OCI-LY7 (cell line): Measurements from ENCODE around the gene MEGF6. TPM values are rescaled to one million over a fixed set of nuclear protein-coding genes. Genes with fewer than 3 reads are reported as not detected.

Experiments used
- BruUV-seq: library from RNA; stranded (reverse); fragments of 400-500 nt; replicated peaks from 2 replicates; lab custom pipeline; 2021; lab: Mats Ljungman, UMichigan
- CTCF ChIA-PET: fragments of 300-600 bp; sonication (Branson Sonifier 250); formaldehyde crosslinking; loops from one replicate; lab custom pipeline; 2022; ENCODE audit warnings: antibody characterized with exemption; ENCODE audit not compliant: unreplicated experiment; lab: Charles Lee
- POLR2A ChIA-PET: fragments of 300-600 bp; sonication (Branson Sonifier 250); formaldehyde crosslinking; loops from one replicate; lab custom pipeline; 2022; ENCODE audit warnings: antibody characterized with exemption; lab: Charles Lee
- DNase-seq: peaks from one replicate; pipeline ENCODE4 v3.0.0-alpha.2; 2015; ENCODE audit warnings: low spot score
- H2AFZ ChIP-seq: fragments of 200-600 bp; sonication (generic), shearing (Covaris generic); 2 replicates; pipeline ENCODE4 v1.6.1; 2014; ENCODE audit warnings: mild to moderate bottlenecking, antibody characterized with exemption, low read length, moderate library complexity
- H3K27ac ChIP-seq: fragments of 200-600 bp; sonication (generic); 2 replicates; pipeline ENCODE4 v1.5.1; 2014; ENCODE audit warnings: mixed run types, low read depth, mild to moderate bottlenecking, moderate library complexity, low read length, inconsistent platforms; ENCODE audit not compliant: poor library complexity, severe bottlenecking
- H3K36me3 ChIP-seq: fragments of 200-600 bp; sonication (generic); 2 replicates; pipeline ENCODE4 v1.6.1; 2014; ENCODE audit warnings: mild to moderate bottlenecking, antibody characterized with exemption, low read length, moderate library complexity, mixed read lengths; ENCODE audit not compliant: insufficient read depth
- H3K4me1 ChIP-seq: fragments of 200-600 bp; sonication (generic); 2 replicates; pipeline ENCODE4 v1.5.1; 2014; ENCODE audit warnings: mild to moderate bottlenecking, low read length; ENCODE audit not compliant: insufficient read depth, poor library complexity, severe bottlenecking
- H3K4me2 ChIP-seq: fragments of 200-600 bp; sonication (generic); 2 replicates; pipeline ENCODE4 v1.6.1; 2014; ENCODE audit warnings: mild to moderate bottlenecking, low read length
- H3K4me3 ChIP-seq: fragments of 200-600 bp; sonication (generic); 2 replicates; pipeline ENCODE4 v1.5.1; 2014; ENCODE audit warnings: mild to moderate bottlenecking, low read depth, low read length; ENCODE audit not compliant: poor library complexity, severe bottlenecking
- H3K79me2 ChIP-seq: fragments of 200-600 bp; sonication (generic); 2 replicates; pipeline ENCODE4 v1.6.1; 2016; ENCODE audit warnings: low read depth, mild to moderate bottlenecking, low read length, moderate library complexity, mixed read lengths; ENCODE audit not compliant: insufficient read depth
- H3K9me2 ChIP-seq: fragments of 200-600 bp; sonication (generic); 2 replicates; pipeline ENCODE4 v1.6.1; 2016; ENCODE audit warnings: mild to moderate bottlenecking, low read length, mixed read lengths; ENCODE audit not compliant: insufficient read depth
- H3K9me3 ChIP-seq: fragments of 200-600 bp; sonication (generic); 2 replicates; pipeline ENCODE4 v1.6.1; 2014; ENCODE audit warnings: mild to moderate bottlenecking, mixed run types, low read length, mixed read lengths
- H4K20me1 ChIP-seq: fragments of 200-600 bp; sonication (generic); 2 replicates; pipeline ENCODE4 v1.6.1; 2014; ENCODE audit warnings: mild to moderate bottlenecking, antibody characterized with exemption, low read length, moderate library complexity, mixed read lengths; ENCODE audit not compliant: insufficient read depth
- EZH2phosphoT487 ChIP-seq: fragments of 200-600 bp; sonication (generic); IDR thresholded peaks from 2 replicates; pipeline ENCODE4 v1.6.1; 2018; ENCODE audit warnings: low read depth, borderline replicate concordance, mild to moderate bottlenecking, mixed run types, antibody characterized with exemption, low read length, moderate library complexity, mixed read lengths
- intact Hi-C: fragments of 100-400 bp; cut with micrococcal nuclease; formaldehyde crosslinking; loops from one replicate; pipeline ENCODE4 v1.10.0; 2022; ENCODE audit not compliant: unreplicated experiment
- total RNA-seq, 2 experiments: library from RNA; depleted of rRNA in 1 of 2; stranded (reverse); fragments of >200 nt in 1 of 2; shearing (Covaris generic) in 1 of 2; gene quantifications; 2 replicates each; pipeline ENCODE4 v1.2.3, GENCODE V29; 2014 to 2022
- TF ChIP-seq, protein P1 (sequence below): fragments of 200-600 bp; sonication (generic); conservative IDR thresholded peaks from 2 replicates; pipeline ENCODE4 v1.5.1; 2014; ENCODE audit warnings: mild to moderate bottlenecking, antibody characterized with exemption, low read length, moderate library complexity, mixed read lengths

The MEGF6 gene
- total RNA-seq, 2 experiments from 2014 or later = 0.15 to 0.32 TPM

DNA sequence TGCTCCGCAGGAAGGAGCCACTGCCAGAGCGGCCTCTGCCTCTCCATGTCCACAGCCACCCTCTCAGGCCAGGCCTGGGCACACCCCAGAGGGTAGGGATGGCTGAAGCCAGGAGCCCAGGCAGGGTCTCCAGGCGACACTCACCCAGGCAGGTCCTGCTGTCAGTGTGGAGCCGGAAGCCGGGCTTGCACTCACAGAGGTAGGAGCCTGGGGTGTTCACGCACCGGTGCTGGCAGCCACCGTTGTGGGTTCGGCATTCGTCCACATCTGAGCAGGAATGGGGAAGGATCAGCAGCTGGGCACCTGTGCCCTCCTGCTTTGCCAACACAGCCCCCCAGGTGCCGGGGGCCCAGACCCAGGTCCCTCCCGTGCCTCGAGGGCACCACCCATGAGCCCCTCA is 87.3 kb downstream of the MEGF6 start:
- BruUV-seq = no TSS peak
- no peaks in the 10 kb centered on the region for H3K9me2 ChIP-seq
- no peaks in the 10 kb centered on the region for H4K20me1 ChIP-seq
- ChIA-PET POLR2A (no interaction called here), CTCF (no interaction called here)
- no peaks in the 10 kb centered on the region for H3K4me1 ChIP-seq
- DNase-seq = no peak
- H3K27ac ChIP-seq = no peak overlapping the region
- H3K9me3 ChIP-seq = no peaks in the 10 kb centered on the region
- TF ChIP-seq, protein P1, sequence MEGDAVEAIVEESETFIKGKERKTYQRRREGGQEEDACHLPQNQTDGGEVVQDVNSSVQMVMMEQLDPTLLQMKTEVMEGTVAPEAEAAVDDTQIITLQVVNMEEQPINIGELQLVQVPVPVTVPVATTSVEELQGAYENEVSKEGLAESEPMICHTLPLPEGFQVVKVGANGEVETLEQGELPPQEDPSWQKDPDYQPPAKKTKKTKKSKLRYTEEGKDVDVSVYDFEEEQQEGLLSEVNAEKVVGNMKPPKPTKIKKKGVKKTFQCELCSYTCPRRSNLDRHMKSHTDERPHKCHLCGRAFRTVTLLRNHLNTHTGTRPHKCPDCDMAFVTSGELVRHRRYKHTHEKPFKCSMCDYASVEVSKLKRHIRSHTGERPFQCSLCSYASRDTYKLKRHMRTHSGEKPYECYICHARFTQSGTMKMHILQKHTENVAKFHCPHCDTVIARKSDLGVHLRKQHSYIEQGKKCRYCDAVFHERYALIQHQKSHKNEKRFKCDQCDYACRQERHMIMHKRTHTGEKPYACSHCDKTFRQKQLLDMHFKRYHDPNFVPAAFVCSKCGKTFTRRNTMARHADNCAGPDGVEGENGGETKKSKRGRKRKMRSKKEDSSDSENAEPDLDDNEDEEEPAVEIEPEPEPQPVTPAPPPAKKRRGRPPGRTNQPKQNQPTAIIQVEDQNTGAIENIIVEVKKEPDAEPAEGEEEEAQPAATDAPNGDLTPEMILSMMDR = no peak
- no peak for TF ChIP-seq EZH2phosphoT487
- intact Hi-C loops = no loop called here
- no peak overlapping the region for H2AFZ ChIP-seq
- no peak overlapping the region for H3K4me2 ChIP-seq
- no peak overlapping the region for H3K4me3 ChIP-seq
- H3K79me2 ChIP-seq = no peaks in the 10 kb centered on the region
- H3K36me3 ChIP-seq = no peaks in the 10 kb centered on the region

DNA sequence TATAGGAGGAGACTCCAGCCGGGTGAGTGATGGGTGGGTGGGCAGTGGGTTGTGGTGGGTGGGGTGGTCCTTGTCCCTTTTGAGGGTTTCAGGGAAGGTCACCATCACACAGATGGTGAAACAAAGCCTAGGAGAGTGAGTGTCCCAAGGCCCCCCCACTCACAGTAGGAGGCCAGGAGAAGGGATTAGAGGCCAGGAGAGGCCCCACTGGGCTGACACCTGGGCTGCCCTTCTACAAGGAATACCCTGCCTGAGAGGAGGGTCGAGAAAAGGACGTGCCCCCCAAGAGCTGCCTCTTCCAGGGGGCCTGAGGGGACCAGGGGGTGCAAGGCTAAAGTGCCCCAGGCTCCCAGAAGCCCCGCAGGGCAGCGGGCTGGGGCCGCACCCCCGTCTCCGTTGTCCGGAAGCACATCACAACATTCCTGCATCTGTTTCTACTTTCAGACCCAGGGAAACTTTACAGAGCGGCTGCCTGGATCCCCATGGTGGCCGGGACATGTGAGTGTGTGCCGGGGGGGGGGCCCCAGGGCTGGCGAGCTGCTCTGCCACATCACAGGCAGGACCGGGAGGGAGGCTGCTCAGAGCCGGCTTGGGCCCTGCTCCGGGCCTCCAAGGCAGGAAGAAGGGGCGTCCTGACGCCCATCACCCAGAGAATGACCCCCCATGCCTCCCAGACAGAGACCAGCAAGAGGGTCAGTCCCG is 88.6 kb downstream of the MEGF6 start:
- POLR2A ChIA-PET = no interaction called here
- H4K20me1 ChIP-seq = no peaks in the 10 kb centered on the region

DNA sequence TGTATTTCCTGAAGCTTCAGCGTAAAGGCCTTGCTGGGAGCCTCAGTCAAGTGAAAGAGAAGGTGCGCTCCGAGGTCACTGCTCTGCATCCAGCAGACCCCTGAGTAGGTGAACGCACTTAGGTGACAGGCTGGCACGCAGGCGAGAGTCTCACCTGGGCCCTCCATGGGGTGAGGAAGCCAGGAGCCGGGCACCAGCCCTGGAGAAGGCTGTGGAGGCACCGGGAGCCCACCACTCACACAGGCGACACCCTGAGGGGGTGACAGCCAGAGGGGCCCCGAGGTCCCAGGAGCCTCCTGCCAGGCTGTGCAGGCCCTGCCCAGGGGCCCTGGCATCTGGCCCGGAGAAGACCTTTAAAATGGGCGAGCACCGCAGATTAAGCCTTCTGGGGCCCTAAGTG is 89.2 kb downstream of the MEGF6 start:
- H3K27ac ChIP-seq = no peak overlapping the region
- no peak overlapping the region for H3K4me2 ChIP-seq
- no peak for DNase-seq
- no peak overlapping the region for H2AFZ ChIP-seq
- H3K79me2 ChIP-seq = no peaks in the 10 kb centered on the region
- no peaks in the 10 kb centered on the region for H3K9me3 ChIP-seq
- H3K4me1 ChIP-seq = no peaks in the 10 kb centered on the region
- no peak overlapping the region for H3K4me3 ChIP-seq
- H3K36me3 ChIP-seq = no peaks in the 10 kb centered on the region
- no peaks in the 10 kb centered on the region for H4K20me1 ChIP-seq
- TF ChIP-seq EZH2phosphoT487 = no peak
- TF ChIP-seq, protein P1 = no peak
- CTCF ChIA-PET = no interaction called here
- intact Hi-C loops = no loop called here
- POLR2A ChIA-PET = no interaction called here
- no TSS peak for BruUV-seq
- no peaks in the 10 kb centered on the region for H3K9me2 ChIP-seq

More for the DNA sequence above, 88.6 kb downstream of the MEGF6 start:
- Histone ChIP-seq H3K9me2 (no peaks in the 10 kb centered on the region), H3K79me2 (no peaks in the 10 kb centered on the region), H3K36me3 (no peaks in the 10 kb centered on the region), H2AFZ (no peak overlapping the region), H3K9me3 (no peaks in the 10 kb centered on the region), H3K4me1 (no peaks in the 10 kb centered on the region), H3K4me3 (no peak overlapping the region), H3K27ac (no peak overlapping the region), H3K4me2 (no peak overlapping the region)
- no peak for DNase-seq
- no TSS peak for BruUV-seq
- intact Hi-C loops = no loop called here
- TF ChIP-seq, protein P1 = no peak
- TF ChIP-seq EZH2phosphoT487 = no peak
- CTCF ChIA-PET = no interaction called here
